ENCODE data around the gene DIP2C.
A peak's percentile ranks its signal among the peaks of the same experiment; 100 is the strongest.
"Not testable (repeated sequence)": the region's sequence is repeated elsewhere in the genome, so short reads cannot be mapped to it uniquely, and the experiment has no call there.

Gene DIP2C

GRCh38 chr10:474406-474805 is 215.1 kb downstream of the DIP2C start:
- no peak for DNase-seq

GRCh38 chr10:472241-472910 is 217.1 kb downstream of the DIP2C start:
- DNase-seq, result no peak

DNA sequence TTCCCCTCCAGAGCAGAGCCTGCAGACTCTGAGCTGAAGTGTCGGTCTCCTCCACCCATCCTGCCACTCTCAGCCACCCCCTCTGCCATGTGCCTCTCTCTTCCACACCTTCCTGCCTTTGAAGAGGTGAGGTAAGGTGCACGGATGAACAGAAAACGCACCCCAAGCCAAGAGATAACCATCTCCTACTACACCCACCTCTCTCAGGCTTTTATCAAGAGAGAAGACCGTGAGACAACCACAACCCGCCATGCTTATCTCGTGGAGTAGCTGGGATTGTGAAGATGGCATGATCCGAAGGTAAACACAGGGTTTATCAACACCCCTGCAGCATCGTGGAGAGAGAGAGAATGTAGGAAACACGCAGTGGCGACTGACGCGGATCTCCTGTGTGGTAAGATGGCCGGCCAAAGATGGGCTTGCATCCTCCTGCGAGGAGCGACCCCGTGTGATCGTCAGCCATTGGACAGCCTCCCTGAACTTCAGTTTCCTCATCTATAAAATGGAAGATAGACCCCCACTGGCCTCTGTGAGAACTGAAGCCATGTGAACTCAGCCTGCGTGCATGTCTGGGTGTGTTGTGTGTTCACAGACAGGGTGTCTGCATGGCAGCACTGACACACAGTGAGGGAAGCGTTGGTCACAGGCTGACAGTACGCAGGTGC is 219.0 kb downstream of the DIP2C start:
- DNase-seq, result peak; percentile 29

GRCh38 chr10:469947-470338 is 219.5 kb downstream of the DIP2C start:
- DNase-seq, result no peak

DNA sequence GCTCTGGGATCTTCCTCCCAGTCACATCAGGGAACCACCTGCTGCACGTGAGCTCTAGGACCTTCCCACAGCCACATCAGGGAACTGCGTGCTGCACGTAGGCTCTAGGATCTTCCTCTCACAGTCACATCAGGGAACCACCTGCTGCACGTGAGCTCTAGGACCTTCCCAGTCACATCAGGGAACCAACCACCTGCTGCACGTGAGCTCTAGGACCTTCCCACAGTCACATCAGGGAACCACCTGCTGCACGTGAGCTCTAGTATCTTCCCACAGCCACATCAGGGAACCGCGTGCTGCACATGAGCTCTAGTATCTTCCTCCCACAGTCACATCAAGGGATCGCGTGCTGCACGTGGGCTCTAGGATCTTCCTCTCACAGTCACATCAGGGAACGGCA is 229.7 kb downstream of the DIP2C start:
- no peak for DNase-seq

DNA sequence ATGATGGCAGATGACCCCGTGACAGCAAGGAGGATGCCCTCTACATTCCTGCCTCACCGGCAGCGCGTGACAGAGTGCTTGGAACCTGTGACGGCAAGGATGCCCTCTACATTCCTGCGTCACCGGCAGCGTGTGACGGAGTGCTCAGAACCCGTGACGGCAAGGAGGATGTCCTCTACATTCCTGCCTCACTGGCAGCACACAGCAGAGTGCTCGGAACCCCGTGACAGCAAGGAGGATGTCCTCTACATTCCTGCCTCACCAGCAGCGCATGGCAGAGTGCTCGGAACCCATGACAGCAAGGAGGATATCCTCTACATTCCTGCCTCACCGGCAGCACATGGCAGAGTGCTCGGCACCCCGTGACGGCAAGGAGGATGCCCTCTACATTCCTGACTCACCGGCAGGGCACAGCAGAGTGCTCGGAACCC is 231.0 kb downstream of the DIP2C start:
- no peak for DNase-seq

DNA sequence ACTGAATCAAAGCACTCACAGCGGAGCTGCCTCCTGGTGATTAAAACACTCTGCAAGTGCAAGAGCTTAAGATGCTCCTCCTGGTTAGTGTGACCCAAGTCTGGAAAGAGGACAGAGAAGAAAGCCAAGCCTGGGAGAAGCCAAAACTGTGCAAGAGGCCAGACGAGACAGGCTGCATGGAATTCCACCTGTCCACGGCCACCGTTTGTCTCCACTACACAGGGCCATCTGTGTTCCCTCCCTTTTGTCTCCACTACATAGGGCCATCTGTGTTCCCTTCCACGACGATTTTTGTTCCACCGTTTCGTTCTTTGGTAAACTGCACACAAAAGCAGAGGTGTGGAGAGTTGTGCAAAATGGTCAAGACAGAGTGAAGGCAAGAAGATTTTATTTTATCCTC is 233.0 kb downstream of the DIP2C start:
- DNase-seq, result no peak

GRCh38 chr10:454860-455259 is 234.6 kb downstream of the DIP2C start:
- DNase-seq, result no peak

GRCh38 chr10:453647-454046 is 235.8 kb downstream of the DIP2C start:
- no peak for DNase-seq

- no peak for DNase-seq
Measured at GRCh38 chr10:452512-453426, 236.7 kb downstream of the DIP2C start.

DNA sequence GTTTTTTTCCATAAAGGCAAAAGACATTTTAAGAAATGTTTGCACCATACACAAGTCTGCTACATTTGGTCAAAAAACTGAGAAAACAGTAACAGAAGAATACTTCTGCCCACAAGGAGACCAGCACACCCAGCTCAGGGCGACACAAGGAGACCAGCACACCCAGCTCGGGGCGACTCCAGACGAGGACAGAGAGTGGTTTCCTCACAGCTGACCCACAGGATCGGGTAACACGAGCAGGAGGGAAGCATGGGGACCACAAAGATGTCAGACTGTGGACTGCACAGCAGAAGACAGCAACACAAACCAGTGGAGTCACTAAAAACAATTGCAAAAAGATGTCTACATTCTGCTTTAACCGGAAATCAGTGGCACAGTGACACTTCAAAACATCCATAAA is 237.6 kb downstream of the DIP2C start:
- DNase-seq, result no peak

GRCh38 chr10:451021-451471 is 238.4 kb downstream of the DIP2C start:
- DNase-seq, result peak; percentile 62

- no peak for DNase-seq
Measured at GRCh38 chr10:450463-450862, 239.0 kb downstream of the DIP2C start.

DNA sequence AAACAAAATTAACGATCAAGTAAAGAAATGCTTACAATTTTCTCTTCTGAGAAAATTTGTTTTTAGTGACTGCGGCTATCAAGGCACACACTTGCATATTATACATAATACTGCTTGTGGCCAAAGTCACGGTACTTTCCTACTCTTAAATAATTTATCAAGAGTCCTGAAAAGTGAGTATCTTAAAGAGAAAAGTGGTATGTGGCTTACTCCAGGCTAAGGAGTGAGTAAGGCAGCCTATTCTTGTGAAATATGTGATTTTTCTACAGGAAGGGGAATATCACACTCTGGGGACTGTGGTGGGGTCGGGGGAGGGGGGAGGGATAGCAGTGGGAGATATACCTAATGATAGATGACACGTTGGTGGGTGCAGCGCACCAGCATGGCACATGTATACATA is 240.1 kb downstream of the DIP2C start:
- DNase-seq, result not testable (repeated sequence)

- no peak for DNase-seq
Measured at GRCh38 chr10:443459-443858, 246.0 kb downstream of the DIP2C start.

DNA sequence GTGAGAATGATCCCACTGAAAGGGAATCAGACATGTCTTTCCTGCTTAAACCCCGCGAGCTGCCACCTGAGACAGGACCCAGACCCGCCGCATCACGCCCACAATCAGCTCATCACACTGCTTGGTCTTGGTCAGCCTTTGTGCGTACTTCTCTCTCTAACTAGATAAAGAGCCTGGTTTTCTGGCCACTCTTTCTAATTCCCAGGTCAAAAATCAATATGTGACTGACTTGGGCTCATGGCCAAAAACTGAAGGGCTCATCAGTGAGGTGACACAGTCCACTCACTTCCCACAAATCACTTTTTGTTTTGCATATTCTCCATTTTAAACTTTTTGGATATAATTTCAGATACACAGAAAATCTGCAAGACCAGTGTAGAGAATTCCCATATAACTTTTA is 247.3 kb downstream of the DIP2C start:
- DNase-seq, result no peak

DNA sequence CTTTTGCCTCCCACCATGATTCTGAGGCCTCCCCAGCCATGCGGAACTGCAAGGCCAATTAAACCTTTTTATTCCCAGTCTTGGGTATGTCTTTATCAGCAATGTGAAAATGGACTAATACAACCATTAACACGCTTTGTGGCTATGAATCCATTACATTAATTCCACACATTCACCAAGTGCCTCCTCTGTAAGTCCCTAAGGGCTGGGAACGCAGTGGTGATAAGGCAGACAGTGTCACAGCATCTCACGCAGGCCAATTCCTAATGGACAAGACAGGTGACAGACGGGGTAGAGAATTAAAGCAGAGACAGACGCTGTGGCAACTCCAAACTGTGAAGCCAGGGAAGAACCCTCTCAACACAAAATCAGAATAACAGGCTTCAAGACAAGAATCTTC is 247.8 kb downstream of the DIP2C start:
- DNase-seq, result no peak

GRCh38 chr10:440127-440526 is 249.3 kb downstream of the DIP2C start:
- no peak for DNase-seq

GRCh38 chr10:437698-438490 is 251.6 kb downstream of the DIP2C start:
- no peak for DNase-seq

GRCh38 chr10:436911-437665 is 252.4 kb downstream of the DIP2C start:
- DNase-seq, result no peak

- no peak for DNase-seq
Measured at GRCh38 chr10:436013-436697, 253.3 kb downstream of the DIP2C start.
